Tibial artery (tissue), 4 donors: ENCODE results near the gene GZMM.

Experiments used
- DNase-seq, 2 donors: peaks; one replicate each; pipeline ENCODE4 v3.0.0-alpha.2; 2019
- H3K27ac ChIP-seq, 2 donors: fragments of 200-600 bp; sonication (generic) in 1 of 2; 1 replicate in 1 of 2; 2 replicates in 1 of 2; pipeline ENCODE4 v1.5.1; 2018 to 2019; ENCODE audit warnings: mild to moderate bottlenecking in 1 of 2
- H3K27me3 ChIP-seq, 2 donors: fragments of 200-600 bp; sonication (generic) in 1 of 2; one replicate each; pipeline versions ENCODE4 v1.5.1 to v1.6.0; 2016 to 2019
- H3K36me3 ChIP-seq, 3 donors: fragments of 200-600 bp; sonication (generic) in 2 of 3; one replicate each; pipeline ENCODE4 v1.5.1; 2016 to 2019; ENCODE audit warnings: mild to moderate bottlenecking in 2 of 3
- H3K4me1 ChIP-seq, 4 donors: fragments of 200-600 bp; sonication (generic) in 2 of 4; 1 replicate in 3 of 4; 2 replicates in 1 of 4; pipeline ENCODE4 v1.5.1; 2016 to 2019
- H3K4me3 ChIP-seq, 2 donors: fragments of 200-600 bp; sonication (generic) in 1 of 2; 1 replicate in 1 of 2; 2 replicates in 1 of 2; pipeline ENCODE4 v1.5.1; 2018 to 2019; ENCODE audit warnings: mild to moderate bottlenecking in 2 of 2
- H3K9me3 ChIP-seq, 3 donors: fragments of 200-600 bp; sonication (generic) in 1 of 3; one replicate each; pipeline ENCODE4 v1.5.1; 2016 to 2019
- intact Hi-C: fragments of 100-400 bp; cut with DNase I; formaldehyde crosslinking; loops from one replicate; pipeline ENCODE4 v1.15.0; 2023; ENCODE audit warnings: low total_unique reads
- TF ChIP-seq, protein P1 (sequence below), 2 experiments: fragments of 200-600 bp in 1 of 2; fragments of 450-650 bp in 1 of 2; IDR thresholded peaks; one replicate each; pipeline ENCODE4 v1.5.1; 2017 to 2019; ENCODE audit warnings: antibody characterized with exemption in 2 of 2, mild to moderate bottlenecking in 1 of 2, moderate library complexity in 1 of 2

Gene GZMM

DNA sequence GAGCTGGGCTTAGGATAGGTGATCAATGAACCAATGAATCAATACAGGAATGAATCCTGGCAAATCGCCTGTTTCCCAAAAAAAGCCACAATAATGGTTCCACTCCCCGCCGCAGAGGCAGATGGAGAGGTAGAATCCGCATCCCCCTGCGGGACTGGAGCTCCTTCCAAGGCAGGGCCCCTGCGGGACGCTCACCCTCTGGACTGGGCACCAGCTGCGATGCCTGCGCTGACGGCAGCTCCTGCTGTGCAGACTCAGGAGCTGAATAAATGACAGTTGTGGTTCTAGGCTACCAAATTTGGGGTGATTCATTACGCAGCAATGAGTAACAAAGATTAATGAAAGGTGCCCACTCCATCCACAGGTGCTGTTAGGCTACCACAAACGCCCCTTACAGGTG is 21.1 kb upstream of the GZMM start:
- intact Hi-C loops, result no loop called here
- TF ChIP-seq, protein P1, sequence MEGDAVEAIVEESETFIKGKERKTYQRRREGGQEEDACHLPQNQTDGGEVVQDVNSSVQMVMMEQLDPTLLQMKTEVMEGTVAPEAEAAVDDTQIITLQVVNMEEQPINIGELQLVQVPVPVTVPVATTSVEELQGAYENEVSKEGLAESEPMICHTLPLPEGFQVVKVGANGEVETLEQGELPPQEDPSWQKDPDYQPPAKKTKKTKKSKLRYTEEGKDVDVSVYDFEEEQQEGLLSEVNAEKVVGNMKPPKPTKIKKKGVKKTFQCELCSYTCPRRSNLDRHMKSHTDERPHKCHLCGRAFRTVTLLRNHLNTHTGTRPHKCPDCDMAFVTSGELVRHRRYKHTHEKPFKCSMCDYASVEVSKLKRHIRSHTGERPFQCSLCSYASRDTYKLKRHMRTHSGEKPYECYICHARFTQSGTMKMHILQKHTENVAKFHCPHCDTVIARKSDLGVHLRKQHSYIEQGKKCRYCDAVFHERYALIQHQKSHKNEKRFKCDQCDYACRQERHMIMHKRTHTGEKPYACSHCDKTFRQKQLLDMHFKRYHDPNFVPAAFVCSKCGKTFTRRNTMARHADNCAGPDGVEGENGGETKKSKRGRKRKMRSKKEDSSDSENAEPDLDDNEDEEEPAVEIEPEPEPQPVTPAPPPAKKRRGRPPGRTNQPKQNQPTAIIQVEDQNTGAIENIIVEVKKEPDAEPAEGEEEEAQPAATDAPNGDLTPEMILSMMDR (IDR thresholded peaks at IDR 0.05), result no peak
- Histone ChIP-seq H3K4me3 (no peak overlapping the region), H3K27me3 (peaks cover 0 to 16% of the 10 kb centered on the region in 2 donors), H3K36me3 (peaks cover 0 to 26% (median 8%) of the 10 kb centered on the region in 3 donors), H3K9me3 (no peaks in the 10 kb centered on the region), H3K4me1 (peaks cover 0 to 6% (median 5%) of the 10 kb centered on the region in 4 donors), H3K27ac (no peak overlapping the region)
- DNase-seq, result no peak

DNA sequence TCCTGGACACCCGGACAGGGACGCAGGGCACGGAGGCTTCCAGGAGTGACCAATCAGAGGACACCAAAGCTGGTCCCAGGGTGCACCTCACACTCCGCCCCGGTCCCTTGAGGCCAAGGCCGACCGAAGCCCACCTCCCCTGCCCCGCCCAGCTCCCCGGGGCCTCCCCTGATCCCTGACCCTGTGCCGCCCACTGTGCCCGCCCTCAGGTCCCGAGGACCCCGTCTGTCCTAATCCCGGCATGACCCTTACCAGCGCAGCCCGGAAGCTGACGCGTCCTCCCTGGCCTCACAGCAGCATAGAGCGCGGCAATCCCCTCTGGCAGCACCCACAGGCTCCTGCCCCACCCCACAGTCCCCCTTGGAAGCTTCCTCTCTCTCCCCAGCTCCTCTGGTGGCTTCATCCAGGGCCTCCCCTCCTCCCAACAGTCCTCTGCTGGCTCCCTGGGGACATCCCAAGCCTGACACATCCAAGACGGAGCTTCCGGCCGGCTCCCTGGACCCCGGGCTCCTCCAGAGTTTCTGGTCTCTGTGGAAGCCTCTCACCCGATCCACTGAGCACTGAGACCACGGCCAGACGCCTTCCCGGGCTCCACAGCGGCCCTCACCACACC is 19.7 kb upstream of the GZMM start:
- intact Hi-C loops, result no loop called here
- TF ChIP-seq, protein P1 (IDR thresholded peaks at IDR 0.05), result no peak
- Histone ChIP-seq H3K4me1 (peaks cover 0 to 6% (median 5%) of the 10 kb centered on the region in 4 donors), H3K36me3 (peaks cover 0 to 22% (median 8%) of the 10 kb centered on the region in 3 donors), H3K9me3 (no peaks in the 10 kb centered on the region), H3K4me3 (no peak overlapping the region), H3K27me3 (peaks cover 0 to 16% of the 10 kb centered on the region in 2 donors), H3K27ac (no peak overlapping the region)
- DNase-seq, result no peak

DNA sequence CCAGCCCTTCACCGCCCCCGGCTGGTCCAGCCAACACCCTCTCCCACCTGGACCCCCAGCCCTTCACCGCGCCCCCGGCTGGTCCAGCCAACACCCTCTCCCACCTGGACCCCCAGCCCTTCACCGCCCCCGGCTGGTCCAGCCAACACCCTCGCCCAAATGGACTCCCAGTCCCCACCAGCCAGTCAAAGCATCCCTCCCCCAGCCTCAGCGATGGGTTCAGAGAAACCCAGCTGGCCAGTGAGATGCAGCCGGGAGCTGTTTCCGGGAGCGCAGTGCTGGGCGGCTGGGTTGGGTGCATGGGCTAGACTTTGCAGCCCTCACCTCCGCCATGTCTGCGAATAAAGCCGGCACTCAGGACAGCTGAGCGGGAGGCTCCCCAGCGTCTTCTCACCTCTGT is 18.8 kb upstream of the GZMM start:
- Histone ChIP-seq H3K4me1 (peaks cover 0 to 6% (median 5%) of the 10 kb centered on the region in 4 donors), H3K4me3 (no peak overlapping the region), H3K36me3 (peaks cover 0 to 13% (median 8%) of the 10 kb centered on the region in 3 donors), H3K27me3 (peaks cover 0 to 16% of the 10 kb centered on the region in 2 donors), H3K27ac (no peak overlapping the region), H3K9me3 (no peaks in the 10 kb centered on the region)
- TF ChIP-seq, protein P1 (IDR thresholded peaks at IDR 0.05), result no peak
- intact Hi-C loops, result no loop called here
- no peak for DNase-seq

- no peak for DNase-seq
- H3K9me3 ChIP-seq, result no peaks in the 10 kb centered on the region
- TF ChIP-seq, protein P1 (IDR thresholded peaks at IDR 0.05), result no peak
- peaks cover 0 to 8% (median 4%) of the 10 kb centered on the region in 3 donors for H3K36me3 ChIP-seq
- H3K27me3 ChIP-seq, result peaks cover 0 to 16% of the 10 kb centered on the region in 2 donors
- no peak overlapping the region for H3K27ac ChIP-seq
- intact Hi-C loops, result no loop called here
- H3K4me3 ChIP-seq, result no peak overlapping the region
- peaks cover 0 to 13% (median 7%) of the 10 kb centered on the region in 4 donors for H3K4me1 ChIP-seq
Measured at GRCh38 chr19:525857-526419, 17.9 kb upstream of the GZMM start.

DNA sequence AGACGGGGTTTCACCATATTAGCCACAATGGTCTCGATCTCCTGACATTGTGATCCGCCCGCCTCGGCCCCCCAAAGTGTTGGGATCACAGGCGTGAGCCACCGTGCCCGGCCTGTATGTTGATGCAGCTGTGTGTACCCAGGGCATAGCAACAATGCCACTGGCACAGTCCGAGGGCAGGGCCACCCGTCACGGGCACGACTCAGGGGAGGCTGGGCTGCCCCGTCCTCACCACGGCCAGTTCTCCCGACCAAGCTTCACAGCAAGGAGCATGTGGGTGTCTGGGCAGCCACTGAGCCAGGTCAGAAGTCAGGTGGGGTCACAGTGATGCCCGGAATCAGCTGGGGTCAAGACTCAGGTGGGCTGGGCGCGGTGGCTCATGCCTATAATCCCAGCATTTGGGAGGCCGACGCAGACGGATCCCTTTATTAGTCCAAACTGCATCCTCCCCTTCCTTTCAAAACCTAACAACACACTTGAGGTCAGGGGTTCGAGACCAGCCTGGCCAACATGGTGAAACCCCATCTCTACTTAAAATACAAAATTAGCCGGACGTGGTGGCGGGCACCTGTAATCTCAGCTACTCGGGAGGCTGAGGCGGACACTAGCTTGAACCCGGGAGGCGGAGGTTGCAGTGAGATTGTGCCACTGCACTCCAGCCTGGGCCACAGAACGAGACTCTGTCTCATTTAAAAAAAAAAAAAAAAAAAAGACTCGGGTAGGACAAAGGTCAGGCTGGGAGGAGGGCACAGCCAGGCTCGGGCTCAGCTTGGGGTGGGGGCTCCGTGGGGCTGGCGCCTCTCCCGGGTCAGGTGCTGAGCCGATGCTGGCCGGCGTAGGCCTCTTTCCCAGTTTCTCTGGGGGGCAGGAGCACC is 13.5 kb upstream of the GZMM start:
- no peak for DNase-seq
- Histone ChIP-seq H3K9me3 (no peaks in the 10 kb centered on the region), H3K4me1 (peaks cover 7 to 33% (median 26%) of the 10 kb centered on the region in 4 donors), H3K27me3 (peaks cover 0 to 7% of the 10 kb centered on the region in 2 donors), H3K27ac (peak overlapping the region; percentile 95 to 97), H3K4me3 (peak overlapping the region; percentile 78 to 90), H3K36me3 (peaks cover 0 to 4% (median under 1%) of the 10 kb centered on the region in 3 donors)
- TF ChIP-seq, protein P1 (IDR thresholded peaks at IDR 0.05), result no peak
- intact Hi-C loops, result no loop called here
